ES-I3 (cell line): Measurements from ENCODE around the gene MVB12B.

Experiments
- H3K36me3 ChIP-seq: 2 replicates; pipeline ENCODE4 v1.6.1; 2013; ENCODE audit warnings: mild to moderate bottlenecking, low read length, control low read depth, moderate library complexity; ENCODE audit not compliant: insufficient read depth
- H3K4me1 ChIP-seq: 2 replicates; pipeline ENCODE4 v1.6.1; 2013; ENCODE audit warnings: mild to moderate bottlenecking, control low read depth, low read length; ENCODE audit not compliant: insufficient read depth
- H3K9ac ChIP-seq: 2 replicates; pipeline ENCODE4 v1.6.1; 2013; ENCODE audit warnings: low read depth, mild to moderate bottlenecking, low read length, moderate library complexity
- H3K9me3 ChIP-seq: 2 replicates; pipeline ENCODE4 v1.6.1; 2013; ENCODE audit warnings: mild to moderate bottlenecking, low read length, moderate library complexity; ENCODE audit not compliant: control insufficient read depth, insufficient read depth

The MVB12B gene

GRCh38 chr9:126459546-126459945 lies 132.9 kb downstream of the MVB12B start:
- no peak overlapping the region for H3K9ac ChIP-seq
- H3K4me1 ChIP-seq = no peaks in the 10 kb centered on the region
- no peaks in the 10 kb centered on the region for H3K9me3 ChIP-seq
- no peaks in the 10 kb centered on the region for H3K36me3 ChIP-seq

DNA sequence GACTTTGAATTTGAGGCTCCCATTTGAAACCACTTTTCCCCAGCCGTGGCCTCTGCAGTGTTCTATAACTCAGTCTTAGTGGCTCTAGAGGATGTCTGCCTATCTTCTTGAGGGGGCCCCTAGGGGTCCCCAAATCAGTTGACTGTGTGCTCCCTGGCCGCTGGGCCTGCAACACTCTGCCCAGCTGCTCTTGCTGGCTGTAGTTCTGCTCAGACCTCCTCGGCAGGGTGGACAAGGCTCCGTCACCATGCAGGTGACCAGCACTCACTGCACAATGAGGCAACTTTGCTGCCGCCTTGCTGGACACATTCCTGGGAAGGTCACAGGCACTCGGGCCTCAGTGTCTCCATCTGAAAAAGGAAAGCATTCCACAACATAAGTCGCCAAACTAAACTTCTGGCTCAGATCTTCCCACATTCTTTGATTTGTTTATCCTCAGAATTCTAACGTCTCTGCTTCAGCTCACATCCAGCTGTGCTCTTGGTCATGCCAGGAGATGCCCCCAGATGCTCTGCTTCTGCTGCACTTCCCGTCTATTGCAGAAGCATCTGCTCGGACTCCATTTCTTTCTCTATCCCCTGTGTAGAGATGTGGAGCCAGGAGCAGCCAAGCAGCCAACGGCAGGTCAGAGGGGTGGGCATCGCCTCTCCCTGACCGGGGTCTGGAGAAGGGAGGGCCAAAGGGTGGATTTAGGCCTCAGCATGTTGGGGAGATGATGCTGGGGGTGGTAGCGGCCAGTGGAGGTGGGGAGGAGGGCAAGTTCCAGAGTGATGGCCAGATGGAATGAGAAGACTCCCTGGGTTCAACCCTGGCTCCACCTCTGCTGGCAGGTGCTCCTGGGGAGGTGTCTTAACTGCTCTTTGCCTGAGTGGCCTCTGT lies 133.6 kb downstream of the MVB12B start:
- Histone ChIP-seq H3K9ac (no peak overlapping the region), H3K9me3 (no peaks in the 10 kb centered on the region), H3K36me3 (no peaks in the 10 kb centered on the region), H3K4me1 (no peaks in the 10 kb centered on the region)

GRCh38 chr9:126461029-126461428 lies 134.4 kb downstream of the MVB12B start:
- Histone ChIP-seq H3K9me3 (no peaks in the 10 kb centered on the region), H3K9ac (no peak overlapping the region), H3K4me1 (no peaks in the 10 kb centered on the region), H3K36me3 (no peaks in the 10 kb centered on the region)

DNA sequence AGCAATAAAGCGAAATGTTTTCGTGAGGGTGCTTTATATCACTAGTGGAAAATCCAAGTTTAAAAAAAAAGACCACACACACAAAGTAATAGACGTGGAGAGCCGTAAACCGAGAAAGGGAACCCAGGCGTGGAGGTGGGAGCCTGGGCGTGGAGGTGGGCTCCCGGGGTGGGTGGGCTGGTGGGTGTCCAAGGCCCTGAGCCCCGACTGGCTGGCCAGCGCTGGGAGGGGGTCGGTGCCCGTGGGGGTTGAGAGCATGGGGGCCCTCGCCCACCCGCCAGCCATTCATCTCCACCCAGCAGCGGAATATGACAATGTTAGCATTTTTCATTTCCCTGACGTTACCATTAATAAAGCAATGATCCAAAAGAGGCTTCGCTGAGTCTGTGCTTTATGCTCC lies 135.0 kb downstream of the MVB12B start:
- H3K36me3 ChIP-seq = no peaks in the 10 kb centered on the region
- H3K4me1 ChIP-seq = no peaks in the 10 kb centered on the region
- H3K9ac ChIP-seq = no peak overlapping the region
- H3K9me3 ChIP-seq = no peaks in the 10 kb centered on the region

- Histone ChIP-seq H3K4me1 (no peaks in the 10 kb centered on the region), H3K36me3 (no peaks in the 10 kb centered on the region), H3K9ac (no peak overlapping the region), H3K9me3 (no peaks in the 10 kb centered on the region)
Measured at GRCh38 chr9:126462617-126463016, 136.0 kb downstream of the MVB12B start.

DNA sequence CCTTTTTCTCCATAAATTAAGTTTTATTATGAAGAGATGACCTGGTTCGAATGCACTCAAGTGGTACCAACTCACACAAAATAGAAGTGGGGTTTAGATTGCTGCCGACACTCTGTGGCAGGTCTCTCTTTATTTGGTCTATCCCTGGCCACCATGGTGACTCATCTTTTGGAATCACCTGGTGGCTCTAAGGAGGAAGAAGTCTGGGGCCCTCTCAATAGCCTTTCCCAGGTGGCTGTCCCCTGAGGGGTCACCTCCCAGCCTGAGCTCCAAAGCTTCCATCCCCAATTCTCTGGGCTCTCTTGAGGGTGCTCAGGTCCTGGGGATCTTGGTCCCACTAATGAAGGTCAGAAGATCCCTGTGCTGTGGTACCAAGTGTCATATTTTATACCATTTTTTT lies 136.8 kb downstream of the MVB12B start:
- no peaks in the 10 kb centered on the region for H3K36me3 ChIP-seq
- H3K9ac ChIP-seq = no peak overlapping the region
- no peaks in the 10 kb centered on the region for H3K9me3 ChIP-seq
- no peaks in the 10 kb centered on the region for H3K4me1 ChIP-seq

DNA sequence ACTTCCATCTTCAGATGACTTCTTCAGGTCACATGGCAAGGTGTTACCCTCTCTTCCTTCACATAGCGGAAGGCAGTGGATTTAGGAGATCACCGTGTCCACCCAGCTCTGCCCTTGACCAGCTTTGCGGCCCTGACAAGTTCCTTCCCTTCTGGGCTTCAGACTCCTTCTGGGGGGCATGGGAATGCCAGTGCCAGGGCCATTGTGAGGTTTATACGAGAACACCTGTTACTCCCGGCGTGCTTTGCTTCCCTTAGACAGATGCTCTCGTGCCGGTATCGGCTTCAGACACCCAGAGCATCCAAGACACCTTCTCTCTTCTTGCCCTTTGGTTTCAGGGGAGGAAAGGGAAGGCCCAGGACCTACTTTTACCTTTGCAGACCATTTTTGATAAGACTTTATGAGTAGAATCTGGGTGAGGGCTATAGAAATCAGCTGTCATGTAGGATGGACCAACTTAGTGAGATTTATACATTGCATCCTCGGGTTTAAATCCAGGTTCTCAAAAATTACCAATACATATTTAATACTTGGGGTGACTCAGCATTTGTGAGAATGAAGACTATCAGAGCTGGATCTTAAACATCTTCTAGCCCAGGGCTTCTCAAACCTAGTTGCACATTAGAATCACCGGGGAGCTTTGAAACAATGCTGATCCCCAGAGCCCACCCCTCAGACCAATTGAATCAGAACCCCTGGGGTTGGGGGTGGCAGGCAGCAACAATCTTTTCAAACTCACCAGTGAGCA lies 138.2 kb downstream of the MVB12B start:
- no peak overlapping the region for H3K9ac ChIP-seq
- H3K36me3 ChIP-seq = no peaks in the 10 kb centered on the region
- no peaks in the 10 kb centered on the region for H3K4me1 ChIP-seq
- H3K9me3 ChIP-seq = no peaks in the 10 kb centered on the region

DNA sequence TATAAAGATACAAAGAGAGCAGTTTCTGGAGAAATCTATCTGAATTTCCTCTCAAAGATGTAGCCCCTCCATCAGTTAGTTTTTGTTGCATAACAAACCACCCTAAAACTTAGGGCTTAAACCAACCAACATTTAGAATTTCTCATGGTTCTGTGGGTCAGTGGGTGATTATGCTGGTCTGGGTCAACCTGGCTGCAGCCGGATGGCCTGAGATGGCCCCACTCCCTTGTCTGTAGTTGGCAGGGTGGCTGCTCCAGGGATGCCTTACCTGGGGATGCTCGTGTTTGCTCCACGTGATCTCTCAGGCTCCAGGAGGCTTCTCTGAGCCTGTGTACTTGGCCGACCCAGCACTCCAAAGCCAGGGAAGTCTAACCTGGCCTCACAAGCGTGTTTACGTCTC lies 139.3 kb downstream of the MVB12B start:
- Histone ChIP-seq H3K9me3 (no peaks in the 10 kb centered on the region), H3K9ac (no peak overlapping the region), H3K36me3 (no peaks in the 10 kb centered on the region), H3K4me1 (no peaks in the 10 kb centered on the region; the same call in 1 of the 2 replicates)

DNA sequence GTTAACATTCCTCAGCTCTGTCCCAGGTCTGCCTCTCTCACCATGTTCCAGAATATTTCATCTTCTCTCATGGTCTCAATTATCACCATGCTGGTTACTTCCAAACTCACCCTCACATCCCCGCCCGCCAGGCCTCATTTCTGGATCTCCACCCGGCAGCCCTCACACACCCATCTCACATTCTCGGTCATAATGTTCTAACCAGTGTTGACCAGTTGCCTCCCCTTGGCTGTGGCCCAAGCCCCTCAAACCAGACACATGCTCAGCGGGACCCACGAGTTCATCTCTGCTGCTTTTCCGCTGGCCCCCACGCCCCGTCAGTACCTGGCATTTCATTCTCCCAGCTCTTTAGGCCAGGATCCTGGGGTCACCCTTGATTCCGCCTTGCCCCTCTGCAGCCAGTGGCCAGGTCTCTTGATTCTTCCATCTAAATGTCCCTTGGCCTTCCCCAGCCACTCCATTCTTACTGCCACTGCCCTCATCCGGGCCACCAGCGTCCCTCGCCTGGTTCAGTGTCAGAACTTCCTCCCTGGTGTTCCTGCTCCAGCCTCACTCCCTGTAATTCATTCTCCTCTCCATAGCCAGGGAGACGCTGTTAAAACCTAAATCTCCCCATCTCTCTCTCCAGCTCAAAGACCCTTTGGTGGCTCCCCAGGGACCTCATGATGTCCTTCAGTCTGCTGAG lies 141.7 kb downstream of the MVB12B start:
- H3K9ac ChIP-seq = no peak overlapping the region
- H3K36me3 ChIP-seq = no peaks in the 10 kb centered on the region
- H3K9me3 ChIP-seq = no peaks in the 10 kb centered on the region
- peaks cover 12% of the 10 kb centered on the region for H3K4me1 ChIP-seq

DNA sequence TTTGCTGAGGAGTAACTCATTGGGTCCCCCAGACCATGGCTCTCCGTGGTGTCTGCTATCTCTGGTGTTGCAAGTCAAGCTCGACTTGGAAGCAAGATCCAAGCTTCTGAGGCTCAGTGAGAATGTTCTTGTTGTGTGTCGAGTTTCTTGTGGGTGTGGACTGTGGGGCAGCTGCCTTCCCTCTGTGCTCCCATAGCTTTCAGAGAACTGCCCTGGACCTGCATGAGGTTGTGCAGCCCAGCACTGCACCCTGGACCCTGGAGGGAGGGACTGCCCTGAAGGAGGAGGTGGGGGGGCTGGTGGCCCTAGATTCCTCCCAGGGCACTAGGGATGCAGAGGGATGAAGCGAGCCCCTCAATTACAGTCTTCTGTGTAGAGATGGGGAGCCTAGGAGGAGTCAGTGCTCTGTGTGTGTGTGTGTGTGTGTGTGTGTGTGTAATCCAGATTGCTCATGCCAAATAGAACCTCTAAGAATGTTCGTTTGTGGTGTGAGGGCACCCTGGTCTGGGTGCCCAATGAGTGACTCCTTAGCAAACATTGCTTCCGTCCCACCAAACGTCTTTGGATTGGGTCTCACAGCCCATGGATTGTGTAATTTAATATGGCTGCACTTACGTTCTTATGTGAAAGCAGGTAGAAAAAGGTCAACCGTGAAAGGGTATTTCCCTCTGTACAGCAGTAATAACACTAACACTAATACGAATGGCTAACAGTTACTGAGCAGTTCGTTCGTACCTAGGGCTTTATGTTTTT lies 143.8 kb downstream of the MVB12B start:
- H3K36me3 ChIP-seq = no peaks in the 10 kb centered on the region
- H3K4me1 ChIP-seq = peaks cover 12% of the 10 kb centered on the region
- no peaks in the 10 kb centered on the region for H3K9me3 ChIP-seq
- H3K9ac ChIP-seq = no peak overlapping the region

DNA sequence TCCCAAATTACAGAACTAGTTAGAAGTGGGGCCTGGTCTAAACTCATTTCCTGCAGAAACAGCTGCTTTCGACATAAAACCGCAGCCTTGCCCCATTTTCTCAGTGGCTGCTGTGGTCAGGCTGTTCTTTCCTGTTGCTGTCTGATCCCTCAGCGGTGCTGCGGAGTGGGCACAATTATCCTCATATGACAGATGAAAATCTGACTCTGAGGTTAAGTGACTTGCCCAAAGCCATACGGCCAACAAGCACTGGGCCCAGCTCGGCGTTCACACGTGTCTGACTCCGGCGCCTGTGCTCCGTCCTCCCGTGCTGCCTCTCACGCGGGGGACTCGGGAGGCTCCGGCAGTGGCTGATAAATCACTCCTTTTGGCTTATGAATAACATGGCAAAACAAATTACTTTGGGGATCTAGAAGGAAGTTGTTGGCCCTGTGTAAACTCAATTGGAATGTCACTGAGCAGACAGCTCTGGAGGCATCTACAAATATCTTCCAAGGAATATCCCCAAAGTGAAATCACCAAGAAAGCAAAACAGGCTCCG lies 144.5 kb downstream of the MVB12B start:
- Histone ChIP-seq H3K36me3 (no peaks in the 10 kb centered on the region), H3K9me3 (no peaks in the 10 kb centered on the region), H3K9ac (no peak overlapping the region), H3K4me1 (peaks cover 12% of the 10 kb centered on the region)

DNA sequence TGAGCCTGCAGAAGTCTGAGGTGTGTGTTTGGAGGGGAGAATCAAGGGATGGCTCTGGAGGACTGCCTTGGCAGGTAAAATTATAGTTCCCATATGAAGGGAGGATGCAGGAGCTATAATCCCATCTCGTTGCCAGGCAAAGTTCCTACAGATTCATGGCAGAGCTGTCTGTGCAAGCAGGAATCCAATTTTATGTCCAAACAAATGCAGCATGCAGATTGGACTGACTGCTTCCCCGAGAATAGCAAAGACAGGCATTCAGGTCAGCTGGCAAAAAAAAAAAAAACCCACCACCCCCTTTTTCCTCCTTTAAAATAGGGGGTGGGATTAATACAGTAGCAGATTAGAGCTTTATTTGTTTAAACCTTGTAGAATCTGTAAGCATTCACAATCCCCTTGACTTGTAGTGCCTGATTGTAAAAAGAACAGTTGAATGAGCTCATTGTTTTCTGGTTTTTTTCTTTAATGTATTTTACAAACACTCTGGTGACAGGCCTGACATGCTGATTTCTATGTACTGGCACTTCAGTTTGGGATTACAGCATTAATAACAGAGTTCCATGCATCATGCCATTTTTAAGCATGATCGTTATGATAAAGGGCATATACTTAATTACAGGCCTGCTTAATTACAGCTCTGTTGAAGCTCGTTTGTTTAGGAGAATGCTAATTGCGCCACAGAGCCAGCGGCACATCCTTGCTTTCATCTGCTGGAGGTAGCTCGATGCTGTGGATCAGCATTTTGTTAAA lies 145.7 kb downstream of the MVB12B start:
- H3K4me1 ChIP-seq = peaks cover 12% of the 10 kb centered on the region

GRCh38 chr9:126472948-126473298 lies 146.3 kb downstream of the MVB12B start:
- no peak overlapping the region for H3K9ac ChIP-seq
- H3K4me1 ChIP-seq = peaks cover 12% of the 10 kb centered on the region
- no peaks in the 10 kb centered on the region for H3K36me3 ChIP-seq
- no peaks in the 10 kb centered on the region for H3K9me3 ChIP-seq

More for the DNA sequence above, 145.7 kb downstream of the MVB12B start:
- no peaks in the 10 kb centered on the region for H3K36me3 ChIP-seq
- H3K9ac ChIP-seq = no peak overlapping the region
- H3K9me3 ChIP-seq = no peaks in the 10 kb centered on the region
